ENCODE measurements around the gene OSBPL8.

Gene OSBPL8

GRCh38 chr12:76556368-76556767 is 3.2 kb downstream of the OSBPL8 start:
- no peak overlapping the region for H3K4me3 ChIP-seq (replicated peaks; ENCODE audit: low read depth, low read length)
- TF ChIP-seq CTCF (IDR thresholded peaks at IDR 0.05; ENCODE audit: low read depth, low read length, missing control alignments), result no peak
- no peak for DNase-seq (ENCODE audit: extremely low read depth, low read depth)

GRCh38 chr12:76555797-76556196 is 3.8 kb downstream of the OSBPL8 start:
- H3K4me3 ChIP-seq (replicated peaks; ENCODE audit: low read depth, low read length), result no peak overlapping the region
- DNase-seq (ENCODE audit: extremely low read depth, low read depth), result no peak
- TF ChIP-seq CTCF (IDR thresholded peaks at IDR 0.05; ENCODE audit: low read depth, low read length, missing control alignments), result no peak

- DNase-seq (ENCODE audit: extremely low read depth, low read depth), result no peak
- no peak for TF ChIP-seq CTCF (IDR thresholded peaks at IDR 0.05; ENCODE audit: low read depth, low read length, missing control alignments)
- H3K4me3 ChIP-seq (replicated peaks; ENCODE audit: low read depth, low read length), result no peak overlapping the region
These were observed 4.3 kb downstream of the OSBPL8 start for GRCh38 chr12:76555231-76555767.

GRCh38 chr12:76554405-76555230 is 5.0 kb downstream of the OSBPL8 start:
- H3K4me3 ChIP-seq (replicated peaks; ENCODE audit: low read depth, low read length), result no peak overlapping the region
- DNase-seq (ENCODE audit: extremely low read depth, low read depth), result no peak
- TF ChIP-seq CTCF (IDR thresholded peaks at IDR 0.05; ENCODE audit: low read depth, low read length, missing control alignments), result no peak

GRCh38 chr12:76552343-76552938 is 7.1 kb downstream of the OSBPL8 start:
- DNase-seq (ENCODE audit: extremely low read depth, low read depth), result no peak
- no peak for TF ChIP-seq CTCF (IDR thresholded peaks at IDR 0.05; ENCODE audit: low read depth, low read length, missing control alignments)
- H3K4me3 ChIP-seq (replicated peaks; ENCODE audit: low read depth, low read length), result no peak overlapping the region

GRCh38 chr12:76551482-76551888 is 8.1 kb downstream of the OSBPL8 start:
- H3K4me3 ChIP-seq (replicated peaks; ENCODE audit: low read depth, low read length), result no peak overlapping the region
- no peak for TF ChIP-seq CTCF (IDR thresholded peaks at IDR 0.05; ENCODE audit: low read depth, low read length, missing control alignments)
- no peak for DNase-seq (ENCODE audit: extremely low read depth, low read depth)
